DND-41 (cell line): ENCODE results near the gene RPL36A.

Experiments used
- ATAC-seq: fragments of 200-7000 bp; cut with Tn5 transposase; 3 replicates; pipeline ENCODE4 v1.9.1; 2021; ENCODE audit warnings: low read depth; ENCODE audit not compliant: insufficient read depth
- DNase-seq: peaks from one replicate; pipeline ENCODE4 v3.0.0-alpha.2; 2020
- H2AFZ ChIP-seq: 2 replicates; pipeline ENCODE4 v1.6.0; 2012; ENCODE audit warnings: low read depth, low read length
- H3K27ac ChIP-seq: 2 replicates; pipeline ENCODE4 v1.5.1; 2012; ENCODE audit warnings: low read length, inconsistent platforms
- H3K27me3 ChIP-seq: fragments of 200-600 bp; sonication (generic); 2 replicates; pipeline ENCODE4 v1.6.0; 2012; ENCODE audit warnings: low read length, mild to moderate bottlenecking, inconsistent platforms; ENCODE audit not compliant: insufficient read depth, poor library complexity
- H3K36me3 ChIP-seq: 2 replicates; pipeline ENCODE4 v1.5.1; 2012; ENCODE audit warnings: low read length, inconsistent platforms; ENCODE audit not compliant: insufficient read depth
- H3K4me1 ChIP-seq: 2 replicates; pipeline ENCODE4 v1.5.1; 2012; ENCODE audit warnings: mild to moderate bottlenecking, low read length; ENCODE audit not compliant: insufficient read depth
- H3K4me2 ChIP-seq: 2 replicates; pipeline ENCODE4 v1.6.0; 2012; ENCODE audit warnings: mild to moderate bottlenecking, moderate library complexity, low read length, inconsistent platforms; ENCODE audit not compliant: insufficient read depth
- H3K4me3 ChIP-seq, 2 experiments: fragments of 200-600 bp in 1 of 2; shearing (Covaris generic) in 1 of 2; 2 replicates each; pipeline ENCODE4 v1.5.1; 2012 to 2016; ENCODE audit warnings: inconsistent platforms in 2 of 2, low read length in 2 of 2, mild to moderate bottlenecking in 2 of 2, low read depth in 1 of 2, moderate library complexity in 1 of 2
- H3K79me2 ChIP-seq: 2 replicates; pipeline ENCODE4 v1.6.0; 2012; ENCODE audit warnings: low read length, inconsistent platforms; ENCODE audit not compliant: insufficient read depth
- H3K9ac ChIP-seq: 2 replicates; pipeline ENCODE4 v1.6.0; 2012; ENCODE audit warnings: low read depth, mild to moderate bottlenecking, inconsistent platforms, low read length, moderate library complexity
- H3K9me3 ChIP-seq: 2 replicates; pipeline ENCODE4 v1.5.1; 2012; ENCODE audit warnings: low read length, moderate library complexity, mild to moderate bottlenecking, inconsistent platforms; ENCODE audit not compliant: insufficient read depth, severe bottlenecking
- H4K20me1 ChIP-seq: 2 replicates; pipeline ENCODE4 v1.6.0; 2012; ENCODE audit warnings: low read length; ENCODE audit not compliant: insufficient read depth
- EZH2 ChIP-seq: IDR thresholded peaks from 3 replicates; pipeline ENCODE4 v1.6.1; 2012; ENCODE audit warnings: borderline replicate concordance, low read depth, mild to moderate bottlenecking, moderate library complexity, low read length, inconsistent platforms; ENCODE audit not compliant: severe bottlenecking
- TF ChIP-seq, protein P1 (sequence below): IDR thresholded peaks from 2 replicates; pipeline ENCODE4 v1.5.1; 2012; ENCODE audit warnings: borderline replicate concordance, low read length, moderate library complexity, mild to moderate bottlenecking; ENCODE audit not compliant: poor library complexity, severe bottlenecking; ENCODE audit errors: extremely low read depth

RPL36A gene

DNA sequence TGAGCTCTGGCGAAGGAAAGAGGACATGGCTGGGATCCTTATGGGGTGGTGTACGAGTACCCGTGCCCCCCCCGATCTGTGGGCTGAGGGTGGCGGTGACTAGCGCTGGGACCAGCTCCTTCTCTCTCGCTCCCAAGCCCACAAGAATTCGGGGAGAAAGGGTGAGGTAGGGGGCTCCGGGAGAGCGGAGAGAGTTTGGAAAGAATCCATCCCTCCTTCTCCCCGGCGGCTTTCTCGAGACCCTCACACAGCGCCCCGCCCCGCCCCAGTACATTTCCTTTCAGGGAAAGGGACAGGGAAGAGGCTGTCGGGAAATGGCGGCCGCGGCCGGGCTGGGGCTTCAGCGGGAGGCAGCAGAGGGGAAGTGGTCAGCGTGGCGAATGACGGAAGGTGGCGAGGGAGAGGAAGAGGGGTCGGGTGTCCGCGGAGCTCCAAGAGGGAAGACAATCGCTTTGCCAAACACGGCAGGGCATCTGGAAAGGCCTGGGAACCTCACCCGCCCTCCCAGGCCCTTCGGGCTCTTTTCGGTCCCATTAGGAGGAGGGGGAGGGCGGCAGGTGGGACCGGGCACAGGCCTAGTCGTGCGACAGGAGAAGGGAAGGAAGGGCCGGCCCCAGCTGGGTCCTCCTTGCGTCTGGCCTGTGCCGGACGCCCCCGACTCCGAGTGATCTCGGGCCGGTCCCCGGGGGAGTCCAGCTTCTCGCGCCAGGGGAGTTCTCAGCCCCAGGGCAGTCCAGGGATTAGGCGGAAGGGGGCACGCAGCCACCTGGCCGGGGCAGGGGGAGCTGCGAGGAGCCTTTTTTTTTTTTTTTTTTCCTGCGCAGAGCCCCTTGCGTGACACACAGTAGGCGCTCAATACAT, 27.4 kb downstream of the RPL36A start:
- ATAC-seq, result no peak
- Histone ChIP-seq H3K9ac (no peak overlapping the region), H3K4me2 (no peak overlapping the region), H4K20me1 (no peaks in the 10 kb centered on the region), H3K27me3 (peaks cover 3% of the 10 kb centered on the region), H3K9me3 (no peaks in the 10 kb centered on the region), H3K4me1 (no peaks in the 10 kb centered on the region), H3K36me3 (peaks cover under 1% of the 10 kb centered on the region; the same call in 1 of the 2 replicates), H3K27ac (no peak overlapping the region), H2AFZ (no peak overlapping the region), H3K4me3 (no peak overlapping the region), H3K79me2 (no peaks in the 10 kb centered on the region)
- no peak for TF ChIP-seq EZH2
- TF ChIP-seq, protein P1, sequence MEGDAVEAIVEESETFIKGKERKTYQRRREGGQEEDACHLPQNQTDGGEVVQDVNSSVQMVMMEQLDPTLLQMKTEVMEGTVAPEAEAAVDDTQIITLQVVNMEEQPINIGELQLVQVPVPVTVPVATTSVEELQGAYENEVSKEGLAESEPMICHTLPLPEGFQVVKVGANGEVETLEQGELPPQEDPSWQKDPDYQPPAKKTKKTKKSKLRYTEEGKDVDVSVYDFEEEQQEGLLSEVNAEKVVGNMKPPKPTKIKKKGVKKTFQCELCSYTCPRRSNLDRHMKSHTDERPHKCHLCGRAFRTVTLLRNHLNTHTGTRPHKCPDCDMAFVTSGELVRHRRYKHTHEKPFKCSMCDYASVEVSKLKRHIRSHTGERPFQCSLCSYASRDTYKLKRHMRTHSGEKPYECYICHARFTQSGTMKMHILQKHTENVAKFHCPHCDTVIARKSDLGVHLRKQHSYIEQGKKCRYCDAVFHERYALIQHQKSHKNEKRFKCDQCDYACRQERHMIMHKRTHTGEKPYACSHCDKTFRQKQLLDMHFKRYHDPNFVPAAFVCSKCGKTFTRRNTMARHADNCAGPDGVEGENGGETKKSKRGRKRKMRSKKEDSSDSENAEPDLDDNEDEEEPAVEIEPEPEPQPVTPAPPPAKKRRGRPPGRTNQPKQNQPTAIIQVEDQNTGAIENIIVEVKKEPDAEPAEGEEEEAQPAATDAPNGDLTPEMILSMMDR, result no peak
- DNase-seq, result no peak

DNA sequence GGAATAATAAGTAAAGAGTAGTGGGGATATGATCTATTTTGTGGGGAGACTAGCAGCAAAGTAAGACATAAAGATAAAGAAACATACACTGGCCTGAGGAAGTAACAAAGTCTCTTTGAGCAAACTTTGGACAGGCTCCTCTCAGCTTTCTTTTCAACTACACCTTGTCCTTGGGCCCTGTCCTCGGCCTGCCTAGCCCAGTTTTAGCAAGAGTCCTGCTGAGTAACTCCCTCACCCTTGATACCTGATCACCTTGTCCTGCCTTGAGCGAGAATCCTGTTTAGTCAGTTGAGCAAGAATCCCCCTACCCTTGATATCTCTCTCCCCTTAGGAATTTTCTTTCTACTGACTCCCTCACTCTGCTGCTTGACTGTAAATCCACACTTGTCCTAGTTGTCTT, 28.7 kb downstream of the RPL36A start:
- H2AFZ ChIP-seq, result no peak overlapping the region
- H3K36me3 ChIP-seq, result no peaks in the 10 kb centered on the region
- DNase-seq (no peak), ATAC-seq (no peak)
- TF ChIP-seq EZH2, result no peak
- TF ChIP-seq, protein P1, result no peak
- no peaks in the 10 kb centered on the region for H3K4me1 ChIP-seq
- H3K4me3 ChIP-seq, result no peak overlapping the region
- no peak overlapping the region for H3K9ac ChIP-seq
- no peaks in the 10 kb centered on the region for H4K20me1 ChIP-seq
- H3K27me3 ChIP-seq, result peaks cover 3% of the 10 kb centered on the region
- H3K9me3 ChIP-seq, result no peaks in the 10 kb centered on the region
- H3K27ac ChIP-seq, result no peak overlapping the region
- H3K4me2 ChIP-seq, result no peak overlapping the region
- H3K79me2 ChIP-seq, result no peaks in the 10 kb centered on the region

DNA sequence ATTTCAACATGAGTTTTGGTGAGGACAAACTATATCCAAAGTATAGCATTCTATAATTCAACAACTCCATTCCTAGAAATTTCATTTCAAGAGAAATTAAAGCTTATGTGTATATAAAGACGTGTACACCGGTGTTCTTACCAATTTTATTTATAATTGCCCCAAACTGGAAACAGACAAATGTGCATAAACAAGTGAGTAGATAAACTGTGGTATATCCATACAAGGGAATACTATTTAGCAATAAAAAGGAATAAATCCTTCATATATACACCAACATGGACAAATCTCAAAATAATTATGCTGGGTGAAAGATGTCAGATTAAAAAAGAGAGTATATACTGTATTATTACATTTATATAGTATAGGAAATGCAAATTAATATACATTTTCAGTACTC, 37.1 kb downstream of the RPL36A start:
- Histone ChIP-seq H3K36me3 (no peaks in the 10 kb centered on the region), H3K9ac (no peak overlapping the region), H3K27ac (no peak overlapping the region), H3K4me3 (no peak overlapping the region), H3K4me1 (no peaks in the 10 kb centered on the region), H3K4me2 (no peak overlapping the region), H4K20me1 (no peaks in the 10 kb centered on the region), H3K79me2 (no peaks in the 10 kb centered on the region), H3K9me3 (no peaks in the 10 kb centered on the region), H2AFZ (no peak overlapping the region), H3K27me3 (no peaks in the 10 kb centered on the region)
- no peak for TF ChIP-seq EZH2
- TF ChIP-seq, protein P1, result no peak
- no peak for DNase-seq
- ATAC-seq, result no peak
